Skeletal muscle tissue (tissue), 4 donors: ENCODE data around the gene ZPBP. TPM values are rescaled to one million over a fixed set of nuclear protein-coding genes. Genes with fewer than 3 reads are reported as not detected.

Source experiments
- H3K27ac ChIP-seq: one replicate; pipeline ENCODE4 v1.7.0; 2013; ENCODE audit warnings: mild to moderate bottlenecking, low read depth, low read length, inconsistent platforms
- H3K27me3 ChIP-seq, 3 donors: one replicate each; pipeline ENCODE4 v1.7.0; 2013; ENCODE audit warnings: low read length in 3 of 3; ENCODE audit not compliant: control insufficient read depth in 3 of 3, insufficient read depth in 3 of 3
- H3K36me3 ChIP-seq, 3 donors: one replicate each; pipeline ENCODE4 v1.7.0; 2013; ENCODE audit warnings: low read length in 3 of 3; ENCODE audit not compliant: control insufficient read depth in 3 of 3, insufficient read depth in 3 of 3
- H3K4me1 ChIP-seq, 3 donors: one replicate each; pipeline ENCODE4 v1.7.0; 2013; ENCODE audit warnings: low read length in 3 of 3, mild to moderate bottlenecking in 3 of 3; ENCODE audit not compliant: control insufficient read depth in 3 of 3, insufficient read depth in 3 of 3
- H3K4me3 ChIP-seq, 3 donors: one replicate each; pipeline ENCODE4 v1.7.0; 2013; ENCODE audit warnings: low read length in 3 of 3
- H3K9ac ChIP-seq, 3 donors: one replicate each; pipeline ENCODE4 v1.7.0; 2013; ENCODE audit warnings: low read length in 3 of 3, mild to moderate bottlenecking in 3 of 3, moderate library complexity in 2 of 3, low read depth in 1 of 3
- H3K9me3 ChIP-seq, 3 donors: one replicate each; pipeline ENCODE4 v1.7.0; 2013; ENCODE audit warnings: low read length in 3 of 3; ENCODE audit not compliant: control insufficient read depth in 3 of 3
- total RNA-seq: library from RNA; depleted of rRNA; stranded (reverse); fragments of >200 nt; gene quantifications from one replicate; pipeline ENCODE4 v1.2.3, GENCODE V29; 2014
- donor health status: Osteomylitis.

ZPBP gene
- total RNA-seq, 1 donor from 2014 or later: not detected

DNA sequence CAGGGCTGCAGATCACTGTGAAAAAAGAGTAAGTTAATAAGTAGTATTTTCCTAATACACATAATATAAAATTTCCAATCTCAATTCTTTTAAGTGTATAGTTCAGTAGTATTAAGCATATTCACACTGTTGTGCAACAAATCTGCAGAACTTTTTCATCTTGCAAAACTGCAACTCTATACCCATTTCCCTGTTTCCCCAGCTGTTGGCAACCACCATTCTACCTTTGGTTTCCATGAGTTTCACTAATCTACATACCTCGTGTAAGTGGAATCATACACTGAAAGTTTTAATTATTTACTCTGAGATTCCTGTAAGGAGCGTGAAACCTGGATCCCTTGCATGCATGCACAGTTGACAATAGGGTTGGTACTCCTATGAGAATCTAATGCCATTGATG is 155.4 kb downstream of the ZPBP start:
- no peaks in the 10 kb centered on the region for H3K36me3 ChIP-seq
- H3K27me3 ChIP-seq: no peaks in the 10 kb centered on the region
- no peak overlapping the region for H3K27ac ChIP-seq
- no peak overlapping the region for H3K4me3 ChIP-seq
- H3K9me3 ChIP-seq: peaks cover 0 to 2% (median 0%) of the 10 kb centered on the region in 3 donors
- no peaks in the 10 kb centered on the region for H3K4me1 ChIP-seq
- no peak overlapping the region for H3K9ac ChIP-seq

DNA sequence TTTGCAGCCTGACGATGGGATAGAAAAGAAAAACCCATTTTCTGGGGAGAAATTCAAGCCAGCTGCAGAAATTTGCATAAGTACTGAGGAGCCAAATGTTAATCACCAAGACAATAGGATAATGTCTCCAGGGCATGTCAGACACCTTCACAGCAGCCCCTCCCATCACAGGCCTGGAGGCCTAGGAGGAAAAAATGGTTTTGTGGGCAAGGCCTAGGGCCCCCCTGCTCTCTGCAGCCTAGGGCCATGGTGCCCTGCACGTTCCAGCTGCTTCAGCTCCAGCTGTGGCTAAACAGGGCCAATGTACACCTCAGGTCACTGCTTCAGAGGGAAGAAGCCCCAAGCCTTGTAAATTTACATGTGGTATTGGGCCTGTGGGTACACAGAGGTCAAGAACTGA is 161.4 kb downstream of the ZPBP start:
- Histone ChIP-seq H3K36me3 (no peaks in the 10 kb centered on the region), H3K9ac (no peak overlapping the region), H3K27ac (no peak overlapping the region)

DNA sequence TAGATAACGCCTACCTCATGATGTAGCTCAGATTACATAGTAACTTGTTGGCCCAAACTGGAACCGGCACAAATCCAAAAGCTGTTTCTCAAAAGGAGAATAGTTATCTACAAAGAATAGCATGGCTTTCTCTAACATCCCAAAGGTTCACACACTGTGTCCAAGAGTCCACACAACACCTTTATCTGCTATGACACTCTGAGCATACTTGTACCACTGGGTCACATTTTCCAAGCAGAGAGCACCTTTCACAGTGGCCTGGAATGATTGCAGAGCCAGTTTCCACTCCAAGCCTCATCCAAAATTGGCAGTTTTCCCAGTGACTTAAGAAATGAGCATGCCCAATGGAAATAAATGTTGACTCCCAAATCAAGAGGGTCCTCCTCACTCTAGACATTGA is 164.3 kb downstream of the ZPBP start:
- H3K27me3 ChIP-seq: no peaks in the 10 kb centered on the region
- no peak overlapping the region for H3K9ac ChIP-seq
- no peak overlapping the region for H3K4me3 ChIP-seq
- peaks cover 0 to 4% (median 0%) of the 10 kb centered on the region in 3 donors for H3K9me3 ChIP-seq
- H3K4me1 ChIP-seq: no peaks in the 10 kb centered on the region
- H3K36me3 ChIP-seq: no peaks in the 10 kb centered on the region
- no peak overlapping the region for H3K27ac ChIP-seq

More for the DNA sequence above, 161.4 kb downstream of the ZPBP start:
- Histone ChIP-seq H3K4me1 (no peaks in the 10 kb centered on the region), H3K27me3 (no peaks in the 10 kb centered on the region), H3K4me3 (no peak overlapping the region), H3K9me3 (peaks cover 0 to 4% (median 0%) of the 10 kb centered on the region in 3 donors)

DNA sequence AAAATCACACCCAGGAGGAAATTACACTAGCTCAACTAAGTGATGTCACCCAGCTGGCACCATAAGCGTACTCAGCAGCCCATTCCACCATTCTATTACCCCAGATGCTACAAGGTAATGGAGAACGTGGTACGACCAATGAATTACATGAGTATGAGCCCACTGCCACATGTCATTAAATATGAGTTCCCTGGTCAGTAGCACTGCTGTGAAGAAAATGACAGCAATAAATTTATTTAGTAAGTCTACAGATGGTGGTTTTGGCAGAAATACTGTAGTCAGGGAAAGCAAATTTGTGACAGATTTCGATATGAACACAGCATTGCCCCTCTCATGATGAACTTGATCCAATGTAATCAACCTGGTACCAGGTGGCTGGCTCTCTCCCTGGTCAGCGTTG is 165.4 kb downstream of the ZPBP start:
- Histone ChIP-seq H3K36me3 (no peaks in the 10 kb centered on the region), H3K27me3 (no peaks in the 10 kb centered on the region), H3K4me1 (no peaks in the 10 kb centered on the region)

DNA sequence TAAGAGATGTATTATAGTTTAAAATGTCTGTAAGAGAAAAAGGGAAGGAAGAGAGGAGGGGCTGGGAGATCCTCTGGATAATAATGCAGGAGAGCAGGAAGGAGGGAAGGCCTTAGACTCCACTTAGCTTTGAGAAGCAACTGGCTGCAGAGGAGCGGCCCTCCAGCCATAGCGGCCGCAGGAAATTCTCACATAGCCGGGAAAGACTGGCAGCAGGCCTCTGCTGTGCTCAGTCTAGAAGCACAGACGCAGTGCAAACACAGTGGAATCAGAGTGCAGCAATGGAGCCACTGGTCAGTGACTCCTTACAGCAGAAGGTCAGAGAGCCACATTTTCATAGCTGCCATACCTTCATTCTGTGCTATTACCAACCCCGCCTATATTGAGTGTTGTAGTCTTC is 166.3 kb downstream of the ZPBP start:
- Histone ChIP-seq H3K27ac (no peak overlapping the region), H3K4me1 (no peaks in the 10 kb centered on the region), H3K36me3 (no peaks in the 10 kb centered on the region), H3K9me3 (peaks cover 0 to 1% (median 0%) of the 10 kb centered on the region in 3 donors), H3K27me3 (no peaks in the 10 kb centered on the region), H3K4me3 (no peak overlapping the region), H3K9ac (no peak overlapping the region)

More for the DNA sequence above, 165.4 kb downstream of the ZPBP start:
- no peak overlapping the region for H3K4me3 ChIP-seq
- H3K9me3 ChIP-seq: peaks cover 0 to 2% (median 0%) of the 10 kb centered on the region in 3 donors
- no peak overlapping the region for H3K27ac ChIP-seq
- no peak overlapping the region for H3K9ac ChIP-seq

DNA sequence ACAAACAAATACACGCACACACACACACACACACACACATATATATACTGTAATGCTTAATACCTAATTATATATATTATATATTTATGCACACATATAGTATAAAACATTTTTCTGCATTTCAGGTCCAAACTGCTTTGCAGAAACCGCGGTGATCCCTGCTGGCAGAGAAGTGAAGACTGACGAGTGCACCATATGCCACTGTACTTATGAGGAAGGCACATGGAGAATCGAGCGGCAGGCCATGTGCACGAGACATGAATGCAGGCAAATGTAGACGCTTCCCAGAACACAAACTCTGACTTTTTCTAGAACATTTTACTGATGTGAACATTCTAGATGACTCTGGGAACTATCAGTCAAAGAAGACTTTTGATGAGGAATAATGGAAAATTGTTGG is 181.1 kb downstream of the ZPBP start:
- Histone ChIP-seq H3K4me3 (no peak overlapping the region), H3K27ac (no peak overlapping the region), H3K9me3 (no peaks in the 10 kb centered on the region), H3K9ac (no peak overlapping the region), H3K36me3 (no peaks in the 10 kb centered on the region), H3K27me3 (no peaks in the 10 kb centered on the region), H3K4me1 (no peaks in the 10 kb centered on the region)

DNA sequence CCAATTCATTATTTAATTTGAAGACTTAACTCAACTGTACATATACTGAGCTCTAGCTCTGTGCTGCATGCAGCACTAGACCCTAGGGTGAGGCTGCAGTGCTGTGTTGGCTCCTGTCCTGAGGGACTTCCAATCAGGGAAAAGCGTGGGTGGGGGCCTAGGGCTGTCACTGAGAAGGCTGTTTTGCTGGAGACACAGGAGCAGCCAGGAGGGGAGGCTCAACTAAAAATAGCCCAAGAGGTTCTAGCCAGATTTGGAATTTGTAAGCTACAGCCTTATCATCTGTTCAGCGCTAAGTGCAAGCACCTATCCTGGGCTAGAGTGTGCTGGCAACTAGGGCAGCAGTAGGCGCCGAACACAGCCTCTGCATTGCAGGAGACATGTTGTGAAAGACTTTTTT is 198.5 kb downstream of the ZPBP start:
- Histone ChIP-seq H3K4me1 (no peaks in the 10 kb centered on the region), H3K9me3 (no peaks in the 10 kb centered on the region), H3K9ac (no peak overlapping the region), H3K27me3 (no peaks in the 10 kb centered on the region), H3K27ac (no peak overlapping the region), H3K36me3 (no peaks in the 10 kb centered on the region), H3K4me3 (no peak overlapping the region)

DNA sequence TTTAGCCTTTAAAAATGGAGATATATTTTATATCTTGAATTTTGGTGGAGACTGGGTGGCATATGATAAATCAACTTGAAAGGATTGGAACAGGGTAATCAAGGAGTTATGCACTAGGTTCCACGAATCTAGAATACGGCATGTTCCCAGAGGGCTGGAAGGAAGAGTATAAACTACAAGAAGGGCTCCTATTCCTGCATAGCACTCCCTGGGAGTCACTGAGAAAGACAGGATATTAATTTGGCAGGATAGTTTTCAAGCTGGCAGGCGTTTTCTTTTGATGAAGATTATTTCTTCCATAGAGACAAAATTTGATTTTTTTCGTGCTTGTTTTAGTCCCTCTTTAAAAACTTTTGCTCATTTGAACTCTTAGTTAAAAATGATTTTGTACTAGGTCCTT is 199.9 kb downstream of the ZPBP start:
- Histone ChIP-seq H3K27ac (no peak overlapping the region), H3K36me3 (no peaks in the 10 kb centered on the region), H3K4me1 (no peaks in the 10 kb centered on the region), H3K4me3 (no peak overlapping the region), H3K27me3 (no peaks in the 10 kb centered on the region), H3K9me3 (no peaks in the 10 kb centered on the region), H3K9ac (no peak overlapping the region)

DNA sequence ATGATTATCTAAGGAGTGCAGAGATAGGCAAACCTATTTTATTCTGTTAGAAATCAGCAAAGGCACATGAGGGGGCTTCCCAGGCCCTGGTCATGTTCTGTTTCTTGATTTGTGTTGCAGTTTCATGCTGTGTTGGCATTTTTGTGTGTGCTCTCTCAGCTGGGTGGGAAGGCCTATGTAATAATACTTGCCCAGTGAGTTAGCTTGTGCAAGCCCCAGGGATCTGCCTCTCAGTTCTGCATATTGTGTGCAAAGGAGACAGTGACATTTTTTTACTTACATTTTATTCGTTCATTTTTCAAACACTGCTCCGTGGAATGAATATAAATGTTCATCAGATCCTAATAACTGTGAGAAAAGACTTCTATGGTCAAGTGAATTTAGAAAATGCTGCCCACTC is 200.6 kb downstream of the ZPBP start:
- no peaks in the 10 kb centered on the region for H3K9me3 ChIP-seq
- H3K36me3 ChIP-seq: no peaks in the 10 kb centered on the region
- H3K4me1 ChIP-seq: no peaks in the 10 kb centered on the region
- H3K4me3 ChIP-seq: no peak overlapping the region
- H3K27ac ChIP-seq: no peak overlapping the region
- H3K9ac ChIP-seq: no peak overlapping the region
- no peaks in the 10 kb centered on the region for H3K27me3 ChIP-seq
